Measurements from ENCODE around the gene TBC1D21.
A peak's percentile ranks its signal among the peaks of the same experiment; 100 is the strongest.

Gene TBC1D21

DNA sequence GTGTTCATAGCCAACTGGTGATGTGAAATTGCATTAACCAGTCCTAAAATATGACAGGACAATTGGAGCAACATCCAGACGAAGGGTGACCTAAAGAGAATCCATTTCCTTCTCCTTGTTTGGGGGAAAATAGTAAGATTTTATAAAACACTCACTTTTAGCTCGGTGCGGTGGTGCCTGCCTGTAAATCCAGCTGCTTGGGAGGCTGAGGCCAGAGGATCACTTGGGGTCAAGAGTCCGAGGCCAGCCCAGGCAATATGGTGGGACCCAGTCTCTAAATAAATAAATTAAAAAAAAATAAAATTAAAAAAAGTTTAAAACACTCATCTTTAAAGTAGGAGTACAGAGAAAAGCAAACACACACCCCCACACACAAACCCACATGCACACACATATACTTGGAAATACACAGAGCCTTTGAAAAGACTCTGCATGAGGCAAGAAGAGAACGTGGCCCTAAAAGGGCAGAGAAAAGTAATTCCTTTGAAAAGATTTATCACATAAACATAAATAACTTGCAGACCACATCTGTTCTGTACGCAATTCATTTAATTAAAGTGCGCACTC is 38.7 kb downstream of the TBC1D21 start:
- DNase-seq = no peak

- no peak for DNase-seq
Measured at GRCh38 chr15:73914145-73914544, 40.8 kb downstream of the TBC1D21 start.

DNA sequence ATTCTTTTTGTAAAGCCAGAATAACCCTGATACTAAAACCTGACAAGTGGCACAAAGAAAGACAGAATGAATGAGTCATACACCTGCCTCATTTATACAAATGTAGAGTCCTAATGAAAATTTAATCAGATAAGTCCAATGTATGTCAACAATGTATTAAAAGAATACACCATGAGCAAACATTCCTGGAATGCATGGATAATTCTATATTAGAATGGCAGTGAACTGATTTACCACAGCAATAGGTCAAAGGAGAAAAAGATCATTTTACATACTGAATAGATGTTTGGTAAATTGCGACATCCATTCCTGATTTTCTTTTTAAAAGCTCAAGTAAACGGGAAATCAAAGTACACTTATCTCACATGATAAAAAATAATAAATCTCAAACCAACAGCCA is 41.7 kb downstream of the TBC1D21 start:
- no peak for DNase-seq

DNA sequence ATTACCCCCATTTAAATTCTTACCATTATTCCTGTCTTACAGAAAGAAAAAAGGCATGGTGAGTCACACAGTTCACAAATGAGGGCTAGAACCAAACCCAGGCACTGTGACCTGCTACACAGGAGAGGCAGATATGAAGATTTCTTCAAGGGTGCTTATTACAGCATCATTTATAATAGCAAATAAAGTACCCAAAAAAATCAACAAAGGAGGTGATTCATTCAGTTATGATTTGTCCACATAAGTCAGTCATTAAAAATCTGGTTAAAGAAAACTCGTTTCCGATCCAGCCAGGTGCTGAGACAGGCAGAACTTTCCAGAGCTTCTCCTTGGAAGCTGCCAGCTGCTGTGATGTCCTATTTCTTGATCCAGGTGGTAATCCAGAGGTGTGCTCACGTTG is 45.4 kb downstream of the TBC1D21 start:
- DNase-seq = no peak

DNA sequence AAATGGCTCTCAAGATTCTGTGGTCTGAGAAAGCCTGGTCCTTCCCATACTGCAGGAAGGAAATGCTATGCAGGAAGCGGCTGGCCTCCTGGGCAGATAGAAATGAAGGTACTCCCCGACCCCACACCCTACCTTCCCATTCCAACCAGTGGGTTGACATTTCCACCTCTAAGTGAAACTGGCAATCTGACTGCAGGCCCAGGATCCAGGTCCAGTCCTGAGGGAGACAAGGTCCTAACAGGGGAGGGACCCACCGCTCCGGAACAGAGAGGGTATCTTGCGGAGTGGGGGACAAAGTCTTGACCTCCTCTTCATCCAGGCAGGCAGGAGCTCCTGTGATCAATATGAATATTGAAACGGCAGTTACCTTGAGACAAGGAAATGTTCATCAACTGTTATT is 46.3 kb downstream of the TBC1D21 start:
- DNase-seq = no peak

DNA sequence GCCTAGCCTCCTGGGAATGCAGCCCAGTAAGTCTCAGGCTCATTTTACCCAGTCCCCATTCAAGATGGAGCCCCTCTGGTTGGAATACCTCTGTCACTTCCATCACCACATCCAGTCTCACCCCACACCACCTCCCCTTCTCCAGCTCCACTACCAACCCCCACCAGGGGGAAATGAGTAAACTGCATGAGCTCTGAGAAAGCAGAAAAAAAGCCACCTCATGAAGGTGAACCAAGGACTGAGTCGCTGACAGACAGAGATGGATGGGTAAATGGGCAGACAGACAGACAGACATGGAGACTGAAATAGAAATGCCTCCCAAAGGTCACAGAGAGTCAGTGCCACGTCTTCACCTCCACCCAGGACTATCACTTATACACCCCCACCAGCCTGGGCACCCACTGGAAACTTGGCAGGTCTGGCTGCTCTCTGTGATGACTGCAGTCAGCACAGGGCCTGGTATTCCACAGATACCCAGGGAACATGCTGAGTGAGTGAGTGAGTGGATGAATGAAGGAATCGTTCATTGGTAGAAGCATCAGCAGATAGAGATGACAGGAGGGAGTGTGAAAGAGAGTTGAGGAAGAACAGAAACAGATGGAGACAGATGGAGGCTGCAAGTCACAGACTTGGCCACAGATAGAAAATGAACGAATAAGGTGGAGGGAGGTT is 48.0 kb downstream of the TBC1D21 start:
- no peak for DNase-seq

GRCh38 chr15:73922186-73923151 is 49.1 kb downstream of the TBC1D21 start:
- peak; percentile 94 for DNase-seq

DNA sequence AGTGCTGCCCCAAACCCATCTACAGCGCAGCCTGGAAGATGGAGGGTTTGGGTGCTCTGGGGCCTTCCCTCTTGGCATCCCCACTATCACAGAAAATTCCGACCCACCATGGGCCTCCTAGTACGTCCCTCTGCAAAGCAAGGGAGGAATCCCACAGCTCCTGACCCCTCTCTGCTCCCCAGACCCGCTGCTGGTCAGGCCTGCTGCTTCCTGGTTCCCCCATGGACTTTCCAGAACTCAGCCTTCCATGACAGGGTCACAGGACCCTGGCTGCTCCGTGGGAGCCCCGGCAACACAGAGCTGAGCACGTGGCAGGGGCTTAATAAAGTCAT is 49.8 kb downstream of the TBC1D21 start:
- DNase-seq = no peak

DNA sequence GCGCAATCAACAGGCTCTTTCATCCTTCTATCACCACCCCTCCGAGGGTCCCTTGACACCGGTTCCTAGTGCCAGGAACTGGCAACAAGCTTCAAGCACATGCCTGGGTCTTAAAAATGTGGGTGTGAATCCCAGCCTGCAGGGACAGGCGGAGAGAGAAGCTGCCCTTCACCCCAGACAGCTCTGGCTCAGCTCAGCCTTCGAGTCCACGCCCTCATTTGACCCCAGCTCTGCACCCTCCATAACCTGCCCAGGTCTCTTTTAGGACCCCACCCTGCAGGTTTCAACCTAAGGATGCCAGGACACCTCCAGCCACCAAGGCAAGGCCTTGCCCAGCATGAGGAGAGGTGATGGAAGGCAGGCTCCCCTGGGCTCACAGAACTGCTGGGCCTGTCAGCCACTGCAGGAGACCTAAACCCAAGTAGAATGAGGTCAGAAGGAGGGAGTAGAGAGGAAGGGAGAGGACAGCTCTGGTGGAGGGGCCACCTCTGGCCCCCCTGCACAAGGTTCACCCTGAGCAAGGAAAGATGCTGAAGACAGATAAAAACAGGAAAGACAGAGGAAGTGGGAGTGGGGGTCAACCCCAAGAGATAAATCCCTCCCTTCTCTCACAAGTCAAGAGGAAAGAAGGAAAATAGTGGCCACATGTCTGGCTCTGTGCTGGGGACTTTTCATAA is 50.3 kb downstream of the TBC1D21 start:
- peak; percentile 53 for DNase-seq

- DNase-seq = peak; percentile 89
Measured at GRCh38 chr15:73924171-73924921, 51.0 kb downstream of the TBC1D21 start.

- DNase-seq = no peak
Measured at GRCh38 chr15:73925848-73926218, 52.5 kb downstream of the TBC1D21 start.

DNA sequence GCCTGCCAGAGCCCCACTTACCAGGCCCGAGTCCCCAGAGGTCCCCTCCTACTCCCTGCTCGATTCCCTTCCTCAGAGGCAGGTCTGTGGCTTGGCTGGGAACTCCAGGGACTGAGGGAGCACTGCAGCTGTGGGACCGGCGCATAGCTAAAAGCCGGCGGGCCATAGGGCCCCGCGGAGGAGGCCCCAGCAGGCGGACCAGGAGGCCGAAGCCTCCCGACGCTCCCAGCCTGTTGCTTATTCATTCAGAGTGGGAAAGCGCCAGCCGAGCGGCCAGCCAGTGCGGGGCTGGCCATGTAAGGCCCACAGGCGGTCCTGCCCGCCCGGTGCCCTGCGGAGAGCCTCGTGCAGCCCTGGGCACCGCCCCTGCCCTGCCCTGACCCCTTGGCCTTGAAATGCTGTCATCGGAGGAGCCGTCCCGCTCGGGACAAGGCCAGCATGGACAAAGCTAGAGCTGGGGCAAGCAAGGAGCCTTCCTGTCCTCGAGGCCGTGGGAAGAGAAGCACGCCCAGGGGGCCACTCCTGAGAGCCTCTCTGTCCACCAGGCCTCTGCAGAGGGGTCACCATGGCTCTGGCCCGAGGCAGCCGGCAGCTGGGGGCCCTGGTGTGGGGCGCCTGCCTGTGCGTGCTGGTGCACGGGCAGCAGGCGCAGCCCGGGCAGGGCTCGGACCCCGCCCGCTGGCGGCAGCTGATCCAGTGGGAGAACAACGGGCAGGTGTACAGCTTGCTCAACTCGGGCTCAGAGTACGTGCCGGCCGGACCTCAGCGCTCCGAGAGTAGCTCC is 53.0 kb downstream of the TBC1D21 start, which contains the start of gene LOXL1:
TSS of gene LOXL1 (plus strand) at position 244 of the 784 bp plus-strand sequence. CDS start at position 566, 322 bp downstream.
- DNase-seq = peak; percentile 80

- DNase-seq = peak; percentile 59
Measured at GRCh38 chr15:73927003-73927475, 53.7 kb downstream of the TBC1D21 start.

GRCh38 chr15:73927476-73928240 is 54.3 kb downstream of the TBC1D21 start:
- peak; percentile 77 for DNase-seq

- DNase-seq = peak; percentile 45
Measured at GRCh38 chr15:73928241-73928579, 54.8 kb downstream of the TBC1D21 start.

DNA sequence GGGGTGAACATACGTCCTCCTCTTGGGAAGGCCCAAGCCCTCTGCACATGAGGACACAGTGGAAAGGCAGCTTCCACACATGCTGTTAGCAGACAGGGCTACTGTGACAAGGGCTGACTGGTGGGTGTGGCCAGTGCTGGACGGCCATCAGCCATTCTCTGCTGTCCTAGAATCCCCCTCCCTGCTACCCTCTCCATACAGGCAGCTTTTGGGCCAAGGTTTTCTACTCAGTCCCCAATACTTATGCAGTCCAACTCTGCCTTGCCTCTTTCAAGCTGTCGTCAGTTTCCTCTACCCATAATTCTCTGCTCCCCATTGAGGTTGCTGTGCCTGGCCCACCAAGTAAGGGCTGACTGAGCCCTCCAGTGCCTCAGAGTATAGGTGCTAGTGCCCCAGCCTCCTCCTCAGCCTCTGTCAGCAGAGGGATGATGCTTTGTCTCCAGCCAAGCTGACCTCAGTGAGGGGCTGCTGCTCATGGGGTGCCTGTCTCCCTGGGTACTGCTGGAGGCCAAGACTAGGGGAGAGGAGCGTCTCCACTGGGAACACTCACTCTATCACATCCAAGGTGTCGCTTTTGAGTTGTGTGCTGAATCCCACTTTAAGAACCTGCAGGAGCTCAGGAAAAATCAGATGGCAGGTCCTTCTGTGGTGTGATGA is 55.7 kb downstream of the TBC1D21 start:
- DNase-seq = peak; percentile 48

DNA sequence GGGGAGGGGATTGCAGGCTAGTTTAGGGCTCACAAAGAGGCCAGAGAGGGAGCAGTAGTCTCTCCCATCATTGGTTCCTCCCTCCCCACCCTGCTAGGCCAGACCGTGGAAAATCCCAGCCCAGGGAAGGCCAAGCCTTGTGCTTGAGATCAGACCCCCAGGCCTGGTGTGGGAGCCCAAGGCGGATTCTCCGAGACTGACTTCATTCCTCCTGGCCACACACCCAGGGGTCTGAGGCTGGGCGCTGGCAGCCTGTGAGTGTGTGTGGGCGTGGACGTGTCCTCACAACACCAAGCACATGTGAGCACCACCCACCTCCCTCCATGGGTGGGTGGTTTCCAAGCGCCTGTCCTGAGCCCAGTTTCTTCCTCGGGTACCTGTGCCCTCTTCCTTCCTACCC is 57.0 kb downstream of the TBC1D21 start:
- no peak for DNase-seq

- no peak for DNase-seq
Measured at GRCh38 chr15:73930790-73931281, 57.5 kb downstream of the TBC1D21 start.

DNA sequence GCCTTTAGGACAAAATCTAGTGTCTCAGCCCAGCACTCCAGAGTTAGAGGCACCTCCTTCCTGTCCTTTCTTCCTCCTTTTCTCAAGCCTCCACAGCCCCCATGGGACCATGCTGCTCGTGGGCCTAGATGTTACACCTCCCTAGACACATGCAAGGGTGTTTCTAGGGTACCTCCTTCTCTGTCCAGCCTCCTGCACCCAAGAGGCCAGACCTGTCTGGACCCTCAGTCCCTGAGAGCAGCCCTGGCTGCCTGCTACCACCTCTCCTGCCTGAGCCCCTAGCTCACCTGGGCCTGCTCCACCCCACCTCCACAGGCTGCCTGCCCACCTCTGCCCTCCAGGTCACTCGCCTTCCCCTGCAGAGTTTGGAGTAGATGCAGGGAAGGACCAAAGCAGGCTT is 58.1 kb downstream of the TBC1D21 start:
- no peak for DNase-seq

All from NCI-H82 (cell line).